ENCODE data around the gene PPP1R2. TPM values are rescaled to one million over a fixed set of nuclear protein-coding genes. Genes with fewer than 3 reads are reported as not detected.
"Not testable (repeated sequence)": the region's sequence is repeated elsewhere in the genome, so short reads cannot be mapped to it uniquely, and the experiment has no call there.

The PPP1R2 gene
- total RNA-seq, result 30.9 TPM
- long read RNA-seq, transcript PPP1R2-206 (6 exons, 3,450 nt), result major isoform, 40 of 45 reads
- long read RNA-seq, partial matches to known transcripts, result 0 of 45 reads
- long read RNA-seq, other reads (novel, unspliced or antisense), result 5 of 45 reads

DNA sequence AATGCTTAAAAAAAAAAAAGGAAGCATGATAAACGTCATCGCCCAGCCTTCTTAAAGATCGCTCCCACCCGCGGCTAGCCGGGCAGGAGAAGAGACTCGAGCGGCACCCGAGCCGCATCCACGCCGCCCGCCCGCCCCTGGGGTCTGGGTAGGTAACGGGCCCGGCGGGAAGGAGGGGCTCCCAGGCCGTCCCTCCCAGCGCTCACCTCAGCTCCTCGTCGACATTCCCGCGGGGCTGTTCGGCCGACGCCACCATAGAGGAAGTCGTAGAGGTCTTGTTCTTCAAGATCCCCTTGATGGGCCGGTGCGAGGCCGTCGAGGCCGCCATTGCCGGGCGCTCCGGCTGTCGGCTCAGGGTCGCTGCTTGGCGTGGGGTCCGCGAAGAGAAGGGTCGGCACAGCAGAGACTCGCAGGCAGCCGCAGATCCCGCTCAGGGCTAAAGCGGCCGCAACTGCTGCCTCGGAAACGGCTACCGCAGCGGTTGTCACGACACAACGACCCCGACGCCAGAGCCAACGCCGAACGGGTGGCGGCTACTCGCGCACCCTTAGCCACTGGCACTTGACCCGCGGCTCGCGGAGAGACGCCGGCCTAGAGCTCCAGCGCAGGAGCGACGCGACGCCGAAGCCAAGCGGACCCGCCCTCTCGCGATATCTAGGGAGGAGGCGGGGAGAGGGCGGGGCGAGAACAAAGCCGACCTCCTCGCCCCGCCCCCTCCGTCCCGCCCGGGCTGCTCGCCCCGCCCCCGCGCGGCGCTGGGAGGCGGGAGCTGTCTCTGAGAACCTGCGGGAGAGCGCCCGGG, at the start of gene PPP1R2:
TSS of gene PPP1R2 (minus strand) at position 628 of the 802 bp plus-strand sequence. CDS start at position 328, 300 bp downstream.
- intact Hi-C loops (cut with DNase I), result no loop called here
- DNase-seq (ENCODE audit: missing footprints), result peak; percentile 95
- peak; percentile 93 for ATAC-seq

DNA sequence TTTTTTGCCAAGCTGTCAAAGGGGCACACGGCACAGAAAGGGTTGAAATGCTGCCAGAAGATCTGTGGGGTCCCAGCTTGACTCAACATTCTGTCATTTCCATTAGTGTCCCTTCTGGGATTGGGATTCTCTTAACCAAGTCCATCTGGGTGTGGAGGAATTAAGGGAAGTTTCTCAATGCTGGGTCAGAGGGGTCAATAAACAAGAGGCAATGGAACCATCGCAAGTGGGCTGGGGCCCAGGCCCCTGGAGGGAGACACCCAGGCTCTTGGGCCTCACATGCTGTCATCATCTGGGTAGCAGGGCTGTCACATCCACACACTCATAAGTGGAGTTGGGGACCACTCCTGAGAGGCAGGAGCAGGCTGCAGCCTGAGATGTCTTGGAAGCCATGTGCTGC, 48.7 kb upstream of the PPP1R2 start:
- ATAC-seq (peak; percentile 67), DNase-seq (ENCODE audit: missing footprints) (no peak)
- intact Hi-C loops (cut with DNase I), result no loop called here

DNA sequence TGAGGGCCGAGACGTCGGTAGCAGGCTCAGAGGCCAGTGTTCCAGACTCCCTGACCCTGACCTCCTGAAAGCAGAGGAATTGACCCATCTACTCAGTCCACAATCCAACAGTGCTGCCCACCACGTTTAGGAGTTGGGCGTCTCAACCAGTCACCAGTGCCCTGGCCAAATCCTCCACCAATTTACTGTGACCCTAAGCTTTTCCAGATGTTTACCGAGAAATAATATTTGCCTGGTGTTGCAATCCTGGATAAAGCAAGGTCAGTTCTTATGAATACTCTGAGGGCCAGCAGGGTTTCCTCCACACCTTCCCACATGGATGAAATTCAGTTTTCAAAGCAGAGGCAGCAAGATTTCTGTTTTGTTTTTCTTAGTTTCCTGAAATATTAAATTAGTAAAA, 48.1 kb upstream of the PPP1R2 start:
- DNase-seq (ENCODE audit: missing footprints), result no peak
- peak; percentile 73 for ATAC-seq
- intact Hi-C loops (cut with DNase I), result no loop called here

DNA sequence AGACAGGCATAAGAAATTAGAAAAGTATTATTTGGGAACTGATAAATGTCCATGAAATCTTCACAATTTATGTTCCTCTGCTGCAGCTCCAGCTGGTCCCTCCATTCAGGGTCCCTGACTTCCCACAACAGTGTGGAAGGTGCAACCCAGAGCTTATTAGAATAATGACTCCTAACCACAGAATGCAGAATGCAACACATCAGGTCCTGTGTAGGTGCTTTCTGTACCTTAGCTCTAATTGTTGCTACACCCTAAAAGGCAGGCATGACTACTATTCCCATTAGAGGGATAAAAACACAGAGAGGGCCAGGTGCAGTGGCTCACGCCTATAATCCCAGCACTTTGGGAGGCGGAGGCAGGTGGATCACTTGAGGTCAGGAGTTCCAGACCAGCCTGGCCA, 47.3 kb upstream of the PPP1R2 start:
- intact Hi-C loops (cut with DNase I); ATAC-seq; DNase-seq (ENCODE audit: missing footprints): not testable (repeated sequence)

DNA sequence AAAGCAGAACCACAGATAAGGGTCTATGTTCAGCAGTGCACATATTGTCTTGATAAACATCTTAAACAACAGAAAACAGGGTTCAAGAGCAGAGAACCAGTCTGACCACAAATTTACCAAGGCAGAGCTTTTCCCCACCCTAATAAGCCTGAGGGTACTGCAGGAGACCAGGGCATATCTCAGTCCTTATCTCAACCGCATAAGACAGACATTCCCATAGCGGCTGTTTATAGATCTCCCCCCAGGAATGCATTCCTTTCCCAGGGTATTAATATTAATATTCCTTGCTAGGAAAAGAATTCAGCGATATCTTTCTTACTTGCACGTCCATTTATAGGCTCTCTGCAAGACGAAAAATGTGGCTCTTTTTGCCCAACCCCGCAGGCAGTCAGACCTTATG, 46.7 kb upstream of the PPP1R2 start:
- DNase-seq (ENCODE audit: missing footprints); intact Hi-C loops (cut with DNase I); ATAC-seq: not testable (repeated sequence)

DNA sequence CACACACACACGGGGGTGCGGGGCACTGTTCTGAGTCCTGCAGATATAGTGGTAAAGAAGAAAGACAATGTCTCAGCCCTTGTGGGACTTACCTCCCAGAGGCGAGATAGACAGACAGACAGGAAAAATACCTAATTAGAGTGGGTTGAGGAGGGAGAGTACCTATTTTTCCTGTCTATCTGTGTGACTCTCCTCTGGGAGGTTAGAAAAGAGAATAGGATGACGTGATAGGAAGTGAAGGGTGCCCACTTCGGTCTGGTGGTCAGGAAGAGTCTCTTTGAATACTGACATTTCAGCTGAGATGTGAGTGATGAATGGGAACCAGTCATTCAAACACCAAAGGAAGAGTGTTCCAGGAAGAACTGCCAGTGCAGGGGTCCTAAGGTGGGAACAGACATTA, 44.7 kb upstream of the PPP1R2 start:
- intact Hi-C loops (cut with DNase I), result no loop called here
- DNase-seq (ENCODE audit: missing footprints) (no peak), ATAC-seq (no peak)

DNA sequence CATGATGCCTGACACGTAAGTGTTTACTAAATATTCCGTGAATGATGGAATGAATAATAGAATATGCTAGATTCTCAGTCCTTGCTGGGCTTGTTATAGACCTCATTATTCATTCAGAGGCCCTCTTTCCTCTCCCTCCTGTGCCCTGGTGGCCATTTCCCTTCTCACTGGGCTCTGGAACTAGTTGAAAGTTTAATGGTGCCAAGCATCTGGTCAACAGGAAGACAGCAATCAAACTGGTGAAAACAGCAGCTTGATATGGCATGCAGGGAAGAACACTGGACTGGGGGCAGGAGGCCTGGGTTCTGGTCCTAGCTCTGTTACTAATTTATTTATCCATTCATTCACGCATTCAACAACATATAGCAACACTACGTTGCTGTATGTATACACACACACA, 44.3 kb upstream of the PPP1R2 start:
- DNase-seq (ENCODE audit: missing footprints) (no peak), ATAC-seq (no peak)
- intact Hi-C loops (cut with DNase I), result no loop called here

DNA sequence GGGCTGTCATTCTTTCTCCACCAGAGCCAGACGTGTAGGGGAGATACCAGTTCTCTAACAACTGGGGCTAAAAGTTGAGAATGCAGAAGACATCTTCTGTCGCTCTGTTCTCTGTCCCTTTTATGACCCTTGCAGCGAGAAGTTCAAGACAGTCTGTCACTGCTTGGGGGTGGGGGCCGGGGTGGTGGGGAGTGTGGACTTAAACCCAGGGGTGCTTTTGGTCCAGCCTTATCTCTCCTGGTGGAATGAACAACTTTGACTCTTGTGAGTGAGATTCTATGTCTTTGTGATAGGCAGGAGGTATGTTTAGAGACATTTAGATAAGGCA, 41.4 kb upstream of the PPP1R2 start:
- peak; percentile 7 for ATAC-seq
- intact Hi-C loops (cut with DNase I), result no loop called here

DNA sequence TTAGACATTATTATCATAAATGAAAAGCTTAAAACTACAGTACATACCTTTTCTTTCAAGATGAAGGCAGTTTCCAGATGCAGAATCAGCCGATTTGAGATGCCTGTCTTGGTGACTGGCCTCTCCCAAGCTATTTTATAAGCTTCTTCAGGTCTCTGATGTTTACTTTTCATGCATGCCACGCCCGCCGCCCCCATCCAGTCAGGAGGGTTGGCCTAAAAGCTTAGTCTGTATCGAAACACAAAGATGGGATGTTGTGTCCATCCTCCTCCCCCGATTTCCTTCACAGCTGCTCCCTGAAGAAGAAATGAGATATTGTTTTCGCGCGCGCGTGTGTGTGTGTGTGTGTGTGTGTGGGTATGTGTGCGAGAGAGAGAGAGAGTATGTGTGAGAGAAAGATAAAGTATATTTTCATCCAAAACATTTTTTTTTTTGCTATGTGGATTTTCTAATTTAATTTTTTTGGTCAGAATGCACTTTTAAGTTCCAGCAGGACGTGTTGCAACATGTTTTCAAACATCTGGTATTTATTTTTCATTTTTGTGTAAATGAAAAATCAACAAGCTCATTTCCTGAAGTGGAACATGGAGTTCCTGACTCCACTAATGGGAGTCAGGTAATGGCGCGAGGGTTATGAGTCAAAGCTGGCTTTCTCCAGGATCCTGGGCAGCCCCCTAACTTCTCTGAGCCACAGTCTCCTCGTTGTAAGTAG, 40.9 kb upstream of the PPP1R2 start, which contains the start of gene APOD:
TSS of gene APOD (minus strand) at position 110 of the 712 bp plus-strand sequence. CDS start 4,479 bp downstream, outside the sequence.
- peak; percentile 88 for ATAC-seq
- intact Hi-C loops (cut with DNase I), result no loop called here
- peak; percentile 70 for DNase-seq (ENCODE audit: missing footprints)

More for the DNA sequence above, 41.4 kb upstream of the PPP1R2 start:
- DNase-seq (ENCODE audit: missing footprints), result no peak

DNA sequence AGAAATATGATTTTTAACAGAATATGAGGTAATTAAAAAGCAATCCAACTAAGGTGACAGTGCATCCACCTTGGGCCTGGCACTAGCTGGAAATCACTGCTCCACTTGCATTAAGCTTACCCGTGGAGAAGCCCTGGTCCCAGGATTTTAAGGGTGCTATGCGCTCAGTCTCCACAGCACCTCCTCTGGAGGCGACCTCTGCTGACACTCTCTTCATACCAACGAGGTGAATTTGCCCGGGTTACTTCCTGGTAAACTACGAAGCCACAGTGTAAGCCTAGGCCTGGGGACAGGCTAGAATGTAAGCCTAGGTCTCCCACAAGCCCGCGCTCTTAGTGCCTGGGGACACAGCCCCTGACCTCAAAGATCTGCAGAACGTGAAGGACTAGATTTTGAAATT, 39.8 kb upstream of the PPP1R2 start:
- DNase-seq (ENCODE audit: missing footprints), result no peak
- peak; percentile 27 for ATAC-seq
- intact Hi-C loops (cut with DNase I), result no loop called here

DNA sequence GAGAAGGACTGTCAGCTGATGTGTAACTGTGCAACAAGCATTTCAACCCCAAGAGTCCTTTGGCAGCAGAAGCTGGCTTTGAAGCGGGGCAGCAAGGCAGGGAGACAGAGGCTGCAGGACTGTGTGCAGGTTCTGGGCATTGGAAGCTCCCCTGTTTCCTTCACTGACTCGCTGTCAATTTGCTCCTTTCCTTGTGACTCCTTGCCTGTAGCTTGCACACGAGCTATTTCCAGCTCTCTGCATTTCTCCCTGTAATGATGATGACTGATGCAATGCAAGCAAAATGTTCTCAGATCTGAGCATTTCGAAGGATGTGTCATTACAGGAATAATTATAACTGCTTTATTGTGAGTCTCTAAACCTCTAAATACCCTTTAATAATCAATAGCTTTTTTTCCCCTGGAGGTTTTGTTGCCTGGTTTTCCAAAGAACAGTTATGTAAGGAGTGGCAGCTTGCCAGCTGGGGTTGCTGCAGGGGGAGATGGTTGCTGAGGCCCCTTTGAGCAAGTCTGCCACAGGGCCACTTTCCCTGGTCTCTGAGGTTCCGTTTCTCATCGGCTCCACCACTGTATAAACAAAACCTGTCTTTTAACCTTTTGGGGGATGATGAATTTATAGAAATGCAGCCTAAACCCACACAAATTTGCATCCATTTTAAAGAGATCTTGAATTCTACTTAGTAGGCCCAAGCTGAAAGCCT, 37.8 kb upstream of the PPP1R2 start:
- intact Hi-C loops (cut with DNase I), result no loop called here
- ATAC-seq (no peak), DNase-seq (ENCODE audit: missing footprints) (no peak)

DNA sequence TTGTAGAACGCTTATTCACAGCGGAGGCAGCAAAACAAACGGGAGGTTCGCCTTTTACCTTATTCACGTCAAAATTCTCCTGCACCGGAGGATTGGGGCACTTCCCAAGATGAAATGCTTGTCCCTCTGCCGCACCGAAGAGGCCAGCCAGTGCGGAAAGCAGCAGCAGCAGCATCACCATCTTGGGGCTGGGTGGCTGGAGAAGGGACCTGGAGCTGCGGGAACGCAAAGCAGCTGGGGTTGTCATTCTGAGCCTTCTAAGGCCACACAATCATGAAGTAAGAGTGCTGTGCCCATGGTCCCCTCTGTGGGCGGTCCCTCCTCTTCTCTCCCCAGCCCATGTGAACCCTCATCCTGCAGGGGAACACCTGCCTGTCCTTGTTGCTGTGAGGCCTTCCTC, 36.2 kb upstream of the PPP1R2 start:
- intact Hi-C loops (cut with DNase I), result no loop called here
- ATAC-seq, result no peak
- DNase-seq (ENCODE audit: missing footprints), result no peak

DNA sequence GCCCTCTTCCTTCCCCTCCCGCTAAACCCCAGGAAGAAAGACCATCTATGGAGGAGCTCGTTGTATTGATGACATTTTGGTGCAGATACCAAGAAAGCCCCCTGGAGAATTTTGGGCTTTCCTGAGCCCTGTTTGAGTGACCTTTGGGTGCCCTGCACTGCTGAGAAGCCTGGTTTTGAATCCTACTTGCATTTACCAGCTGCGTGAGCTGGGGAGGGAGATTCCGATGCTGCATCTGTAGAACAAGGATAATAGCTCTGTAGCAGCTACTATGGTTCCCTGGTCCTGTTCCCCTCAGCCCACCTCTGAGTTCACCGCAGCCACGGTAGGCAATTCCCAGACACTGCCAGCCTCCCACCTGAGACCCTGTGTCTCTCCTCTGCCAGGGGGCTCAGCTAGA, 35.4 kb upstream of the PPP1R2 start:
- no peak for ATAC-seq
- intact Hi-C loops (cut with DNase I), result no loop called here
- DNase-seq (ENCODE audit: missing footprints), result no peak

DNA sequence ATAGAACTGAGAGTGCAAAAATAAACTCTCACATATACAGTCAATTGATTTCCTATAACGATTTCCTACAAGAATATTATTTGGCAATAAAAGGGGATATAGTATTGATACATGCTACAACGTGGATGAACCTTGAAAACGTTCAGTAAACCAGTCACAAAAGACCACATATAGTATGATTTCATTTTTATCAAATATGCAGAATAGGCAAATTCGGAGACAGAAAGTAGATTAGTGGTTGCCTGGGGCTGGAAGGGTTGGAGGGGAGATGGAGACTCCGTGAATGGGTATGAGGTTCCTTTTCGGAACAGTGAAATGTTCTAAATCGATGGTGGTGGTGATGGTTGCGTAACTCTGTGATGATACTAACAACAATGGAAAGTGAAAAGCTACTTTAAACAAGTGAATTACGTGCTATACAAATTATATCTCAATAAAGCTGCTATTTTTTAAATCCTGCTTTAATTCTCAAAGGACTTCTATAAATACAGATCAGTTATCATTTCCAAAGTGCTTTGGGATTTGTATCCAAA, 34.6 kb upstream of the PPP1R2 start:
- ATAC-seq, result no peak
- DNase-seq (ENCODE audit: missing footprints), result no peak
- intact Hi-C loops (cut with DNase I), result no loop called here

DNA sequence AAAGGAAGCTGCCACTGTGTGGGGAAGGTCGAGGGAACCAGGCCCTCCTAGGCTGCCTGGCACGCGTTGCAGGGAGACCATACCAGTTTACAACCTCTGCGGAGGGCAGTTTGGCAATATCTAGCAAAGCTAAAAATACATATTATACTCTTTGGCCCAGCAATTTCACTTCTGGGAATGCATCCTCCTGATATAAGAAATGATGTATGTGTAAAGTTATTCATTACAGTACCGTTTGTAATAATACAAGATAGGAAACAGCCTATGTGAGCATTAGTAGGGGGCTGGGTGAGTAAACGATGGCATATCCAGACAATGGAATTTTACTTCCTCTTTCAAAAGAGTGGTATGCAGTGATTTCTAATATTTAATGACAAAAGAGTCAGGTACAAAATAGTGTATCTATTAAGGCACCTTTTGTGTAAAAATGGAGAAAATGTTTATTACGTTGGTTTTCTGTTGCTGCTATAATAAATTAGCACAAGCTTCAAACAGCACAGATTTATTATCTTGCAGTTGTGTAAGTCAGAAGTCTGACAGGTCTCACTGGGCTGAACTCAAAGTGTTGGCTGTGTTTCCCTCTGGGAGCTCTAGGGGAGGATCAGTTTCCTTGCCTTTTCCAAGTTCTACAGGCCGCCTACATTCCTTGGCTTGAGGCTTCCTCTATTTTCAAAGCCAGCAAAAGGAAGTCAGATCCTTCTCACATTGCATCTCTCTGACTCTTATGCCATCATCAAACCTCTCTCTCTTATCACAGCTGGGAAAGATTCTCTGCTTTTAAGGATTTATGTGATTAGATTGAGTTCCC, 31.6 kb upstream of the PPP1R2 start:
- intact Hi-C loops (cut with DNase I), result no loop called here
- DNase-seq (ENCODE audit: missing footprints), result no peak
- peak; percentile 74 for ATAC-seq

DNA sequence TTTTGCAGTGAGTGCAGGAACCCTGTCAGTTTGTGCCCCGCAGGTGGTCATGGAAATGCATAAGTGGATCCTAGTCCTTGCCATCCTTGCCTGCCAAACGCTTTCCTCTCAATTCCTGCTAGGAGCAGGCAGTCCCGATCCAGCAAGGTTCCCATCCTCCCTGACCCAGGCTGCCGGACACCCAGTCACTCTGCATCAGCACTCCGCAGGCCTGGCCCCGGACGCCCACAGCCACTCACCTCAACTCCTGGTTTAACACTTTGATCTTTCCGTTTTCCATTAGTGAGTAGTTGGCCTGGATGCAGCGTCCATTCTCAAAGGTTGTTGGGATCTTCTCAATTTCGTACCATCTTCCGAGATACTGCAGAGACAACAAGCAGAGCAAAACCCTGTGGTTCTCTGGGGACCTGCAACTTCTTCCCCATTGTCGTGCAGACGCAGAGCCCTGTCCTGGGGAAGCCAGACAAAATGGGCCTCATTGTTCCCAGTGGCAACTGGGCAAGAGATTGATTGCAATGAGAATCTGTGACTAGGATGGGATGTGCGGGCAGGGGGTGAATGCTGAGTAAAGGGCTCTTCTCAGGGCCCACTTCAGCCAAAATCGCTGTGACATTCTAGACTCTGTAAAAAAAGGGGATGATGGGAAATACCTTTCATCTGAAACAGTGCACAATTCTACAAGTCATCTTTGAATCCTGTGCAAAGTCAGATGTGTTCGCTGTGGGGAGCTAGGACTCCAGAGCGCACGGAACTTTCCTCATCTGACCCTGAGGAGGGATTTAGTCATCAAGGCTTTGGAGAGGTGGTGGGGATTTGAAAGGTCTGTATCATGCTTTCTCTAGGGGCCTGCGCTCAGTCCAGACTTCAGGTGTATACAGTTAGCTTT, 30.7 kb upstream of the PPP1R2 start:
- intact Hi-C loops (cut with DNase I), result no loop called here
- ATAC-seq (no peak), DNase-seq (ENCODE audit: missing footprints) (no peak)

DNA sequence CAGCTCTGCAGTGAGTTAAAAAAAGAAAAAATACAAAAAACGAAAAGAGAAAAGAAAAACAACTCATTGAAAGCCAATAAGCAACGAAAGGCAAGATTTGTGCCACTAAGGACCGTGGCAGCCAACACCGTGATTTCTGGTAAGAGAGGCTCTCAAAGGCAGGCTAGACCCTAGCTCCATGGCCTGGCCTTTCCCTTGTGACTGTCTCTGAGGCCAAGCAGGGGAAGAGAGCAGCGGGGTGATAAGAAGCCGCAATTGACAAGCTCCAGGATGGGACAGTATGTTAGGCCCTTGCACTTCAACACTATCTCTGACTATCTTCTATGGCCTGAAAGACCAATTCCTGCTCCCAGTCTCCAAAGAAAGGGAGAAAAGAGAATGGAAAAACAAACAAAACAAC, 28.2 kb upstream of the PPP1R2 start:
- ATAC-seq, result no peak
- DNase-seq (ENCODE audit: missing footprints), result no peak
- intact Hi-C loops (cut with DNase I), result no loop called here
